Neural cell (in vitro differentiated cells): Measurements from ENCODE around the gene STON2. TPM values are rescaled to one million over a fixed set of nuclear protein-coding genes. Genes with fewer than 3 reads are reported as not detected.

Experiments used
- H2AFZ ChIP-seq: fragments of 200-600, 300-800 bp; sonication (generic), shearing (Covaris generic); 2 replicates; pipeline ENCODE4 v1.6.0; 2014; ENCODE audit warnings: low read depth, mild to moderate bottlenecking, antibody characterized with exemption, low read length, moderate library complexity
- H3F3A ChIP-seq: fragments of 200-600 bp; shearing (Covaris generic); 2 replicates; pipeline ENCODE4 v1.6.1; 2016; ENCODE audit warnings: mild to moderate bottlenecking, moderate library complexity, mixed read lengths, antibody characterized with exemption, low read length; ENCODE audit not compliant: insufficient read depth, poor library complexity, severe bottlenecking
- H3K27ac ChIP-seq: fragments of 200-600, 300-800 bp; sonication (generic), shearing (Covaris generic); 2 replicates; pipeline ENCODE4 v1.5.1; 2014; ENCODE audit warnings: mild to moderate bottlenecking, low read length, moderate library complexity
- H3K27me3 ChIP-seq: fragments of 300-800, 200-600 bp; sonication (generic), shearing (Covaris generic); 2 replicates; pipeline ENCODE4 v1.6.0; 2014; ENCODE audit warnings: mild to moderate bottlenecking, low read depth, low read length, moderate library complexity; ENCODE audit not compliant: insufficient read depth
- H3K36me3 ChIP-seq: fragments of 300-800, 200-600 bp; sonication (generic), shearing (Covaris generic); 2 replicates; pipeline ENCODE4 v1.5.1; 2014; ENCODE audit warnings: mild to moderate bottlenecking, antibody characterized with exemption, low read length, moderate library complexity; ENCODE audit not compliant: insufficient read depth
- H3K4me2 ChIP-seq: fragments of 300-800, 200-600 bp; sonication (generic), shearing (Covaris generic); 2 replicates; pipeline ENCODE4 v1.6.0; 2014; ENCODE audit warnings: mild to moderate bottlenecking, low read length
- H3K4me3 ChIP-seq: fragments of 300-800, 200-600 bp; sonication (generic), shearing (Covaris generic); 2 replicates; pipeline ENCODE4 v1.5.1; 2014; ENCODE audit warnings: mild to moderate bottlenecking, low read length, moderate library complexity
- H3K79me2 ChIP-seq: fragments of 200-600 bp; shearing (Covaris generic); replicated peaks from 2 replicates; pipeline ENCODE4 v1.6.0; 2014; ENCODE audit warnings: mild to moderate bottlenecking, low read length, moderate library complexity; ENCODE audit not compliant: insufficient read depth
- H3K9ac ChIP-seq: fragments of 300-800, 200-600 bp; sonication (generic), shearing (Covaris generic); 2 replicates; pipeline ENCODE4 v1.6.1; 2016; ENCODE audit warnings: mild to moderate bottlenecking, low read length, mixed read lengths
- H3K9me2 ChIP-seq: fragments of 200-600 bp; shearing (Covaris generic); 2 replicates; pipeline ENCODE4 v1.6.1; 2016; ENCODE audit warnings: mild to moderate bottlenecking, low read length, mixed read lengths; ENCODE audit not compliant: insufficient read depth
- H3K9me3 ChIP-seq: fragments of 200-600, 300-800 bp; sonication (generic), shearing (Covaris generic); 2 replicates; pipeline ENCODE4 v1.6.1; 2016; ENCODE audit warnings: mild to moderate bottlenecking, mixed run types, low read length, moderate library complexity, mixed read lengths
- H4K20me1 ChIP-seq: fragments of 200-600 bp; shearing (Covaris generic); 2 replicates; pipeline ENCODE4 v1.6.1; 2016; ENCODE audit warnings: mild to moderate bottlenecking, mixed run types; ENCODE audit not compliant: insufficient read depth
- CTCF ChIP-seq: fragments of 450-650 bp; IDR thresholded peaks from 2 replicates; pipeline ENCODE4 v1.5.1; 2014; ENCODE audit warnings: antibody characterized with exemption, mild to moderate bottlenecking, moderate library complexity; ENCODE audit not compliant: poor library complexity, severe bottlenecking
- EP300 ChIP-seq: fragments of 450-650 bp; conservative IDR thresholded peaks from 2 replicates; pipeline ENCODE4 v1.6.1; 2014; ENCODE audit warnings: antibody characterized with exemption, mild to moderate bottlenecking, moderate library complexity; ENCODE audit not compliant: poor library complexity, severe bottlenecking
- EZH2 ChIP-seq: fragments of 200-600, 300-800 bp; shearing (Covaris generic), sonication (generic); IDR thresholded peaks from 2 replicates; pipeline ENCODE4 v1.6.1; 2014; ENCODE audit warnings: antibody characterized with exemption, low read length, borderline replicate concordance, mild to moderate bottlenecking; ENCODE audit not compliant: insufficient read depth, poor library complexity, severe bottlenecking
- MXI1 ChIP-seq: fragments of 450-650 bp; conservative IDR thresholded peaks from 2 replicates; pipeline ENCODE4 v1.6.1; 2014; ENCODE audit warnings: antibody characterized with exemption, mild to moderate bottlenecking; ENCODE audit not compliant: poor library complexity, severe bottlenecking
- POLR2AphosphoS5 ChIP-seq: IDR thresholded peaks from 2 replicates; pipeline ENCODE4 v1.6.1; 2012
- RAD21 ChIP-seq: fragments of 450-650 bp; conservative IDR thresholded peaks from 2 replicates; pipeline ENCODE4 v1.6.1; 2014; ENCODE audit warnings: antibody characterized with exemption, mild to moderate bottlenecking, moderate library complexity
- SMC3 ChIP-seq: fragments of 450-650 bp; conservative IDR thresholded peaks from 2 replicates; pipeline ENCODE4 v1.6.1; 2014; ENCODE audit warnings: antibody characterized with exemption, mild to moderate bottlenecking, moderate library complexity; ENCODE audit not compliant: poor library complexity
- TAF1 ChIP-seq: IDR thresholded peaks from 2 replicates; pipeline ENCODE4 v1.6.1; 2012; ENCODE audit warnings: low read depth
- polyA plus RNA-seq: library from polyadenylated mRNA; depleted of rRNA; stranded (reverse); fragments of >200 nt; gene quantifications from 2 replicates; pipeline ENCODE4 v1.2.3, GENCODE V29; 2014
- TF ChIP-seq, protein P1 (sequence below): IDR thresholded peaks from 2 replicates; pipeline ENCODE4 v1.6.1; 2012; ENCODE audit warnings: borderline replicate concordance

STON2 gene
- polyA plus RNA-seq, 1 donor from 2014 or later = 11.3 TPM

- Histone ChIP-seq H3K79me2 (no peaks in the 10 kb centered on the region), H3F3A (no peaks in the 10 kb centered on the region), H3K27me3 (no peaks in the 10 kb centered on the region), H3K27ac (no peak overlapping the region), H3K4me3 (no peak overlapping the region), H3K9me2 (no peaks in the 10 kb centered on the region), H4K20me1 (no peaks in the 10 kb centered on the region), H3K4me2 (no peak overlapping the region), H3K9ac (no peak overlapping the region), H3K9me3 (no peaks in the 10 kb centered on the region), H3K36me3 (no peaks in the 10 kb centered on the region), H2AFZ (no peak overlapping the region)
- TF ChIP-seq CTCF (no peak), EZH2 (no peak), TAF1 (no peak), POLR2AphosphoS5 (no peak), RAD21 (no peak), EP300 (no peak), MXI1 (no peak), SMC3 (no peak)
- TF ChIP-seq, protein P1, sequence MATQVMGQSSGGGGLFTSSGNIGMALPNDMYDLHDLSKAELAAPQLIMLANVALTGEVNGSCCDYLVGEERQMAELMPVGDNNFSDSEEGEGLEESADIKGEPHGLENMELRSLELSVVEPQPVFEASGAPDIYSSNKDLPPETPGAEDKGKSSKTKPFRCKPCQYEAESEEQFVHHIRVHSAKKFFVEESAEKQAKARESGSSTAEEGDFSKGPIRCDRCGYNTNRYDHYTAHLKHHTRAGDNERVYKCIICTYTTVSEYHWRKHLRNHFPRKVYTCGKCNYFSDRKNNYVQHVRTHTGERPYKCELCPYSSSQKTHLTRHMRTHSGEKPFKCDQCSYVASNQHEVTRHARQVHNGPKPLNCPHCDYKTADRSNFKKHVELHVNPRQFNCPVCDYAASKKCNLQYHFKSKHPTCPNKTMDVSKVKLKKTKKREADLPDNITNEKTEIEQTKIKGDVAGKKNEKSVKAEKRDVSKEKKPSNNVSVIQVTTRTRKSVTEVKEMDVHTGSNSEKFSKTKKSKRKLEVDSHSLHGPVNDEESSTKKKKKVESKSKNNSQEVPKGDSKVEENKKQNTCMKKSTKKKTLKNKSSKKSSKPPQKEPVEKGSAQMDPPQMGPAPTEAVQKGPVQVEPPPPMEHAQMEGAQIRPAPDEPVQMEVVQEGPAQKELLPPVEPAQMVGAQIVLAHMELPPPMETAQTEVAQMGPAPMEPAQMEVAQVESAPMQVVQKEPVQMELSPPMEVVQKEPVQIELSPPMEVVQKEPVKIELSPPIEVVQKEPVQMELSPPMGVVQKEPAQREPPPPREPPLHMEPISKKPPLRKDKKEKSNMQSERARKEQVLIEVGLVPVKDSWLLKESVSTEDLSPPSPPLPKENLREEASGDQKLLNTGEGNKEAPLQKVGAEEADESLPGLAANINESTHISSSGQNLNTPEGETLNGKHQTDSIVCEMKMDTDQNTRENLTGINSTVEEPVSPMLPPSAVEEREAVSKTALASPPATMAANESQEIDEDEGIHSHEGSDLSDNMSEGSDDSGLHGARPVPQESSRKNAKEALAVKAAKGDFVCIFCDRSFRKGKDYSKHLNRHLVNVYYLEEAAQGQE = no peak
Measured at GRCh38 chr14:81289516-81289915, 110.6 kb downstream of the STON2 start.

- H3K4me3 ChIP-seq = no peak overlapping the region
- no peaks in the 10 kb centered on the region for H3K9me3 ChIP-seq
- H3K27ac ChIP-seq = no peak overlapping the region
- no peaks in the 10 kb centered on the region for H3K27me3 ChIP-seq
- H3F3A ChIP-seq = no peaks in the 10 kb centered on the region
- TF ChIP-seq RAD21 (no peak), POLR2AphosphoS5 (no peak), SMC3 (no peak), CTCF (no peak), EP300 (no peak)
- TF ChIP-seq, protein P1 = no peak
- no peaks in the 10 kb centered on the region for H4K20me1 ChIP-seq
- no peak overlapping the region for H3K4me2 ChIP-seq
- H2AFZ ChIP-seq = no peak overlapping the region
- peaks cover 4% of the 10 kb centered on the region for H3K79me2 ChIP-seq
- no peaks in the 10 kb centered on the region for H3K36me3 ChIP-seq
- no peaks in the 10 kb centered on the region for H3K9me2 ChIP-seq
- no peak overlapping the region for H3K9ac ChIP-seq
Measured at GRCh38 chr14:81286574-81287370, 113.4 kb downstream of the STON2 start.
